ENCODE data around the gene CTSC.
"Not testable (repeated sequence)": the region's sequence is repeated elsewhere in the genome, so short reads cannot be mapped to it uniquely, and the experiment has no call there.

Gene CTSC

GRCh38 chr11:88282747-88283515 is 54.6 kb downstream of the CTSC start:
- DNase-seq (ENCODE audit: low spot score) = no peak

DNA sequence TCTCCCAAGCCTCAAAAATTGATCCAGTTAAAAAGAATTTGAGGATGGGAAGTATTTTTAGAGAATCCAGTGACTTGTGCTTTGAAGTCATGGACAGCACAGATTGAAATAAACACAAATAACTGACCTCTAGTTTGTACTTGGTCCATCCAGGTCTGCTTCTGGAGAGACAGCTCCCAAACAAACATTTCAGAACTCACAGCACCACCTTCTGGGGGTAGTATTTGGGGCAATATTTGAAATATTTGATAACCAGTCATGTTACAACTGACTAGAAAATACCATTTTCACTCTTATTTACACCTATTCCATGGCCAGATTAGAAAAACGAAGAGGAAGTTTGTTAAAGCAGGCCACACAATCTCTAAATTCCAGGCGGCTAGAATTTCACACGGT is 56.2 kb downstream of the CTSC start:
- DNase-seq (ENCODE audit: low spot score) = no peak

GRCh38 chr11:88280673-88281316 is 56.7 kb downstream of the CTSC start:
- no peak for DNase-seq (ENCODE audit: low spot score)

GRCh38 chr11:88277349-88277915 is 60.1 kb downstream of the CTSC start:
- DNase-seq (ENCODE audit: low spot score) = no peak

- DNase-seq (ENCODE audit: low spot score) = no peak
Observed at GRCh38 chr11:88275636-88276035, 61.9 kb downstream of the CTSC start.

DNA sequence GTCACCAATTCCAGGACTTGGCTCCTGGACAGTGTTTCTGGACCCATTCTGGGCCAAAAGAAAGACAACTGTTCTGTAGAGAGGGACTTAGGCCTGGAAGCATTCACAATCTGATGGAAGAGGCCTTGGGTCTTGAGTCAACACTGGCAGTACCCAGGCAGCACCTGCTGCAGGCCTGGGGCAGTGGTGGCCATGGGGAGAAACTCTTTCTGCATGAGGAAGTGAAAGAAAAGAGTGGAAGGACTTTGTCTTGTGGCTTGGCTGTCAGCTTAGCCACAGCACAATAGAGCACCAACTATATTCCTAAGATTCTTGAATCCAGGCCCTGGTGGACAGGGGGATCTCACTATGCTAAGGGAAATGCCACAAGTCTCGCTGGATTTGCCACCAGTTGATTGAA is 70.6 kb downstream of the CTSC start:
- no peak for DNase-seq (ENCODE audit: low spot score)

- DNase-seq (ENCODE audit: low spot score) = no peak
Observed at GRCh38 chr11:88266157-88266556, 71.4 kb downstream of the CTSC start.

DNA sequence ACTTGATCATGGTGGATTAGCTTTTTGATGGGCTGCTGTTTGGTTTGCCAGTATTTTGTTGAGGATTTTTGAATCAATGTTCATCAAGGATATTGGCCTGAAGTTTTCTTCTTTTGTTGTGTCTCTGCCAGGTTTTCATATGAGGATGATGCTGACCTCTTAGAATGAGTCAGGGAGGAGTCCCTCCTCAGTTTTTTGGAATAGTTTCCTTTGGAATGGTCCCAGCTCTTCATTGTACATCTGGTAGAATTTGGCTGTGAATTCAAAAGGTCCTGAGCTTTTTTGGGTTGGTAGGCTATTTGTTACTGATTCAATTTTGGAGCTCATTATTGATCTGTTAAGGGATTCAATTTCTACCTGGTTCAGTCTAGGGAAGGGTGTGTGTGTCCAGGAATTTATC is 78.1 kb downstream of the CTSC start:
- no peak for DNase-seq (ENCODE audit: low spot score)

GRCh38 chr11:88252208-88252607 is 85.3 kb downstream of the CTSC start:
- DNase-seq (ENCODE audit: low spot score) = no peak

DNA sequence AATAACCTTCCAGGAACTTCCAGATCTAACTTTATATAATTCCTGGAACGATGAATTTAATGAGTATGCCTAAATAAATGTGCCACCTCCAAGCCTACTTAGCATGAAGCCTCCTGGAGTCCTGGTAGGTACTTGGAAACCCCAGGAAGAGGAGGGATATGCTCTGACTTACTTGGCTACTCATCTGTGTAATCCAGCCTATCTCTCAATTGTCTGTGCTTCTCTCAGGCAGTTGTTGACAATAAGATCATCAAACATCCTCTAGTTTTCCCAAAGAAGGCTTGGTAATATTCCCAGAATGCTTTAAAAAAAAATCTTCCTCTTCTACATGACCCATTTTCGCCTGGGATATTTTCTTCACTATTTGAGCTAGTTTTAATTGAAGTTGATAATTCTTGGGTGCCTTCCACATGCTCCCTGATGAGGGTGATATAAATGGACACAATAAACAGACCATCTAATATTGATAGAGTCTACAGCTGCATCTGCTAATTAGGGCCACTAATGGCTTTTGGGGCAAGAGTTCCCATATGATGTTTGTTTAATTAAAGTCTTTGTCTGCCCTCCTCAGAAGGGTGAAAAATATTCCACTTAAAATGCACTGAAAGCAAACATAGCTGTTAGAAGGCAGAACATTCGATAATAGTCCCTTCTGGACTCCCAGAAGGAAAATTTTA is 86.8 kb downstream of the CTSC start:
- no peak for DNase-seq (ENCODE audit: low spot score)

- no peak for DNase-seq (ENCODE audit: low spot score)
Observed at GRCh38 chr11:88249706-88250105, 87.8 kb downstream of the CTSC start.

DNA sequence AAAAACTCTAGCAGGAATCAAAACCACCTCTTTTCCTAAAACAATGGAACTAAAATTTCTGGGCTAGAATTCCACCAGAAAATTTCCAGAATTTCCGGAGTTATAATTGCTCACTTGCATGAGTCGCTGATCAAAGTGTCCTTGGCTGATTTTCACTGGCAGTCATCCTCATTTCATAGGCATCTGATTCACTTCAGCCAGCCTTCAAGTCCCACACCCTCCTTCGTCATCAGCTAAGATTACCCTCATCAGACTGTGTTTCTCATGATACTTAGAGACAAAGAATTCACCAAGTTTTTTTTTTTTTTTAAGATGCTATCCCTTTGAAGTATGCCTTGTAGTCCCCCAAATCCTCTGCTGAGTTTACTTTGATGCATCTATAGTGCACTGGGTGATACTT is 90.8 kb downstream of the CTSC start:
- DNase-seq (ENCODE audit: low spot score) = no peak

GRCh38 chr11:88245576-88245975 is 92.0 kb downstream of the CTSC start:
- not testable (repeated sequence) for DNase-seq (ENCODE audit: low spot score)

Data from SK-N-DZ (cell line).